Naive thymus-derived CD8-positive, alpha-beta T cell (primary cell): Measurements from ENCODE around the gene PJA1. TPM values are rescaled to one million over a fixed set of nuclear protein-coding genes. Genes with fewer than 3 reads are reported as not detected.

Source experiments
- ATAC-seq, 2 donors: fragments of 150-1000 bp; cut with Tn5 transposase in 1 of 2; sonication (Bioruptor Pico), chemical (Tn5 transposase) in 1 of 2; 1 replicate in 1 of 2; 2 replicates in 1 of 2; pipeline ENCODE4 v1.10.0; 2021; ENCODE audit warnings: mild to moderate bottlenecking in 2 of 2, moderate library complexity in 2 of 2
- POLR2A ChIA-PET: fragments of 350-600 bp; sonication (Branson Sonifier 250); formaldehyde crosslinking; loops from one replicate; lab custom pipeline; 2021; ENCODE audit warnings: antibody characterized with exemption; lab: Charles Lee
- DNase-seq, 10 donors: peaks; one replicate each; pipeline versions ENCODE4 v3.0.0 to v3.0.0-alpha.2; 2020 to 2022
- H3K27ac Mint-ChIP-seq, 10 donors: one replicate each; pipeline ENCODE4 v1.8.0; 2020 to 2022; ENCODE audit warnings: mild to moderate bottlenecking in 10 of 10, mixed read lengths in 10 of 10, moderate library complexity in 4 of 10, inconsistent platforms in 1 of 10
- H3K27me3 Mint-ChIP-seq, 5 donors: one replicate each; pipeline ENCODE4 v1.8.0; 2021 to 2022; ENCODE audit warnings: mixed read lengths in 5 of 5
- H3K36me3 Mint-ChIP-seq, 3 donors: one replicate each; pipeline ENCODE4 v1.8.0; 2020 to 2022; ENCODE audit warnings: mixed read lengths in 3 of 3, mild to moderate bottlenecking in 2 of 3, inconsistent platforms in 1 of 3
- H3K4me1 Mint-ChIP-seq, 4 donors: one replicate each; pipeline ENCODE4 v1.8.0; 2021 to 2022; ENCODE audit warnings: mixed read lengths in 4 of 4
- H3K4me3 Mint-ChIP-seq, 10 donors: one replicate each; pipeline ENCODE4 v1.8.0; 2020 to 2022; ENCODE audit warnings: mild to moderate bottlenecking in 10 of 10, mixed read lengths in 10 of 10, moderate library complexity in 6 of 10, inconsistent platforms in 1 of 10
- H3K9me3 Mint-ChIP-seq, 9 donors: one replicate each; pipeline ENCODE4 v1.8.0; 2020 to 2022; ENCODE audit warnings: mixed read lengths in 9 of 9, mild to moderate bottlenecking in 3 of 9, inconsistent platforms in 1 of 9, moderate library complexity in 1 of 9
- polyA plus RNA-seq, 3 donors: library from polyadenylated mRNA; unstranded; fragments of 300-500 nt; fragmentation: Illumina TruSeq; gene quantifications; one replicate each; pipeline ENCODE4 v1.2.3, GENCODE V29; 2021
- total RNA-seq, 8 experiments: library from RNA in 2 of 8; stranded (reverse) in 2 of 8; gene quantifications; one replicate each; pipeline ENCODE4 v1.2.3 and lab custom pipeline; 2021 to 2026

PJA1 gene
- total and polyA plus RNA-seq, 5 experiments from 2014 or later, result 29.3 to 62.5 (median 38.5) TPM

- H3K36me3 Mint-ChIP-seq, result no peaks in the 10 kb centered on the region
- ATAC-seq (no peak), DNase-seq (no peak)
- H3K27ac Mint-ChIP-seq, result no peak overlapping the region
- no peaks in the 10 kb centered on the region for H3K4me1 Mint-ChIP-seq
- POLR2A ChIA-PET, result no interaction called here
- no peaks in the 10 kb centered on the region for H3K9me3 Mint-ChIP-seq
- H3K4me3 Mint-ChIP-seq, result no peak overlapping the region
- no peaks in the 10 kb centered on the region for H3K27me3 Mint-ChIP-seq
Measured at GRCh38 chrX:69116077-69116476, 49.2 kb downstream of the PJA1 start.

- H3K9me3 Mint-ChIP-seq, result no peaks in the 10 kb centered on the region
- H3K27ac Mint-ChIP-seq, result no peak overlapping the region
- DNase-seq (no peak), ATAC-seq (no peak)
- H3K4me1 Mint-ChIP-seq, result no peaks in the 10 kb centered on the region
- H3K36me3 Mint-ChIP-seq, result no peaks in the 10 kb centered on the region
- POLR2A ChIA-PET, result no interaction called here
- H3K4me3 Mint-ChIP-seq, result no peak overlapping the region
- no peaks in the 10 kb centered on the region for H3K27me3 Mint-ChIP-seq
Measured at GRCh38 chrX:69113723-69114122, 51.5 kb downstream of the PJA1 start.
